Prostate gland (tissue), 2 donors: ENCODE data around the gene OBSL1.

ENCODE experiments used
- CTCF ChIP-seq, 4 experiments: fragments of 200-600 bp in 2 of 4; fragments of 450-650 bp in 2 of 4; sonication (generic) in 2 of 4; IDR thresholded peaks; 1 replicate in 3 of 4; 2 replicates in 1 of 4; pipeline ENCODE4 v1.5.1; 2016 to 2019; ENCODE audit warnings: antibody characterized with exemption in 4 of 4, mild to moderate bottlenecking in 2 of 4, moderate library complexity in 2 of 4
- POLR2A ChIP-seq: fragments of 450-650 bp; IDR thresholded peaks from one replicate; pipeline ENCODE4 v1.6.1; 2016; ENCODE audit warnings: antibody characterized with exemption, mild to moderate bottlenecking
- POLR2AphosphoS5 ChIP-seq: sonication (generic); formaldehyde crosslinking; IDR thresholded peaks from one replicate; pipeline ENCODE4 v1.6.1; 2017; ENCODE audit warnings: antibody characterized with exemption

DNA sequence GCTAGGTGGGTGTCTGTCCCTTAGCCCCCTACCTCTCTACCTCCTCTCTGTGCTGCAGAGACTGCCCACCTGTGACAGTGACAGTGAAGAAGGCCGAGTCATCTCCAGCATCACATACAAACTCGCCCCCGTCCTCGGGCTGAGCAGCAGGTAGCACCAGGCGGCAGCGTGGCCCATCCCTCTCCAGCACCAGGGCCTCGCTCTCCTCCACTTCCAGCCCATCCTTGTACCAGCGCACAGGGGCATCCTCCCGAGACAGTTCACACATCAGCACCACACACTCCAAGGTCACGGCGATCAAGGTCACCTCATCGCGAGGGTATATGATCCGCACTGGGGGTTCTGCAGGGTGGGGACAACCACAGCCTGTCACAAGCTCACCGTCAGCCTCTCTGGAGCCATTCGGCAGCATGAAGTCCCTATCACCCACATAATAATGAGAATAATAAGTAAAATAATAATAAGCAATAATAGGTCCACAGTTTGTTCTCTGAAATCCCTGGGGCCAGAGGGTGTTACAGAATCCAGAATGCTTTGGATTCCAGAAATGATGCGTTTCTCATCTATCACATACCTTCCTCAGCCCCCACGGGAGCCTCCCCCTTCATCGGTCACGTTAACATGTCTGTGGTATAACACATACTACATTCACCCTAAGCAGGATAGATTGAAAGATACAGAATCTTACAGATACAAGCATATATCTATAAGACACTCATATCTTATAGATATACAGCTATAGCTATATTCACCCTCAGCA, 12.0 kb downstream of the OBSL1 start:
- TF ChIP-seq CTCF (IDR thresholded peaks at IDR 0.05) (no peak), POLR2A (no peak), POLR2AphosphoS5 (no peak)
